GM13977 (cell line): ENCODE measurements around the gene PLAAT5.

Experiments
- DNase-seq: peaks from one replicate; pipeline ENCODE4 v3.0.0; 2012; ENCODE audit warnings: low spot score
- CTCF ChIP-seq: IDR thresholded peaks from 2 replicates; pipeline ENCODE4 v1.5.1; 2012; ENCODE audit warnings: mild to moderate bottlenecking, control low read depth; ENCODE audit not compliant: insufficient read depth; ENCODE audit errors: extremely low read depth, missing control alignments
- in situ Hi-C: fragments of 300-500 bp; cut with MboI; formaldehyde crosslinking; loops from one replicate; pipeline ENCODE4 v1.12.0; 2022; ENCODE audit warnings: low sequenced_read_pairs, low pct_unique_long_range_greater_than_20kb, mixed read lengths, inconsistent platforms; ENCODE audit not compliant: unreplicated experiment

The PLAAT5 gene

GRCh38 chr11:63523151-63523550, 32.2 kb upstream of the PLAAT5 start:
- no peak for TF ChIP-seq CTCF
- in situ Hi-C loops = no loop called here
- DNase-seq = no peak

- TF ChIP-seq CTCF = no peak
- in situ Hi-C loops = no loop called here
- DNase-seq = no peak
Measured at GRCh38 chr11:63521896-63522295, 30.9 kb upstream of the PLAAT5 start.

- no peak for TF ChIP-seq CTCF
- in situ Hi-C loops = no loop called here
- DNase-seq = no peak
Measured at GRCh38 chr11:63520606-63521170, 29.7 kb upstream of the PLAAT5 start.

- no peak for TF ChIP-seq CTCF
- in situ Hi-C loops = no loop called here
- DNase-seq = no peak
Measured at GRCh38 chr11:63518548-63518947, 27.6 kb upstream of the PLAAT5 start.

- TF ChIP-seq CTCF = no peak
- in situ Hi-C loops = no loop called here
- DNase-seq = no peak
Measured at GRCh38 chr11:63517156-63517555, 26.2 kb upstream of the PLAAT5 start.

- no peak for DNase-seq
- in situ Hi-C loops = no loop called here
- TF ChIP-seq CTCF = no peak
Measured at GRCh38 chr11:63516109-63516508, 25.1 kb upstream of the PLAAT5 start.

GRCh38 chr11:63512816-63513215, 21.8 kb upstream of the PLAAT5 start:
- no peak for TF ChIP-seq CTCF
- in situ Hi-C loops = no loop called here
- no peak for DNase-seq
